Nephron progenitor cell (in vitro differentiated cells): ENCODE data around the gene MLLT3.

Source experiments
- DNase-seq: peaks from one replicate; pipeline ENCODE4 v3.0.0; 2021
- H3K27ac Mint-ChIP-seq: 2 replicates; pipeline ENCODE4 v1.8.0; 2021; ENCODE audit warnings: mild to moderate bottlenecking, moderate library complexity, mixed read lengths
- H3K27me3 Mint-ChIP-seq: 2 replicates; pipeline ENCODE4 v1.8.0; 2021; ENCODE audit warnings: mild to moderate bottlenecking, low read depth, mixed read lengths; ENCODE audit not compliant: poor library complexity
- H3K36me3 Mint-ChIP-seq: 2 replicates; pipeline ENCODE4 v1.8.0; 2021; ENCODE audit warnings: low read depth, mixed read lengths
- H3K4me1 Mint-ChIP-seq: 2 replicates; pipeline ENCODE4 v1.8.0; 2021; ENCODE audit warnings: mixed read lengths
- H3K4me3 Mint-ChIP-seq: 2 replicates; pipeline ENCODE4 v1.8.0; 2021; ENCODE audit warnings: mild to moderate bottlenecking, moderate library complexity, mixed read lengths
- H3K9me3 Mint-ChIP-seq: 2 replicates; pipeline ENCODE4 v1.8.0; 2021; ENCODE audit warnings: mild to moderate bottlenecking, moderate library complexity, mixed read lengths
- CTCF ChIP-seq: fragments of 200-600 bp; sonication (generic); IDR thresholded peaks from 2 replicates; pipeline ENCODE4 v1.5.0; 2021; ENCODE audit warnings: antibody characterized with exemption

The MLLT3 gene

GRCh38 chr9:20373263-20373662 lies 249.0 kb downstream of the MLLT3 start:
- H3K4me3 Mint-ChIP-seq, result no peak overlapping the region
- TF ChIP-seq CTCF, result no peak
- H3K4me1 Mint-ChIP-seq, result peaks cover 32% of the 10 kb centered on the region
- H3K27ac Mint-ChIP-seq, result no peak overlapping the region
- no peak for DNase-seq
- no peaks in the 10 kb centered on the region for H3K27me3 Mint-ChIP-seq
- peaks cover 82% of the 10 kb centered on the region for H3K36me3 Mint-ChIP-seq
- H3K9me3 Mint-ChIP-seq, result peaks cover 29% of the 10 kb centered on the region

- Mint-ChIP-seq H3K9me3 (peaks cover 40% of the 10 kb centered on the region), H3K4me1 (peaks cover 26% of the 10 kb centered on the region), H3K4me3 (no peak overlapping the region), H3K27me3 (no peaks in the 10 kb centered on the region), H3K27ac (no peak overlapping the region), H3K36me3 (peaks cover 87% of the 10 kb centered on the region)
- DNase-seq, result no peak
- TF ChIP-seq CTCF, result no peak
Observed at GRCh38 chr9:20369391-20369790, 252.9 kb downstream of the MLLT3 start.

DNA sequence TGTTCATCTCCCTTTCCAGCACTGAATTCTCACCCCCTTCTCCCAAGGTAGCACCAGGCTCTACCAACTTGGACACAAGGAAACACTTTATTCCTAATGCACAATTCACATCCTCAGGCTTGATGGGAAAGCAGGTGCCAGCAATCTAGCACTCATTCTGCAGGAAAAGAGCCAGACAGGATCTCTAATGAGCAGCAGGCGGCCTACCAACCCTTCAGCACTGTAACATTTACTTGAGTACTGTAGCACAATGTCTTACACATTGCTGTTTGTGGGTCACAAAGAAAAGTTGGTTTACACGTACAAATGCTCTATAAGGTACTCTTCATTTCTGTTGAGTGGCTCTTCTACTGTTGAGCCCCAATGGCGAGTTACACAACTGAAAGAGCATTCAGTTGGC lies 254.4 kb downstream of the MLLT3 start:
- Mint-ChIP-seq H3K4me3 (no peak overlapping the region), H3K4me1 (peaks cover 40% of the 10 kb centered on the region), H3K27me3 (no peaks in the 10 kb centered on the region), H3K9me3 (peaks cover 34% of the 10 kb centered on the region), H3K36me3 (peaks cover 79% of the 10 kb centered on the region), H3K27ac (peak overlapping the region; percentile 91)
- TF ChIP-seq CTCF, result no peak
- DNase-seq, result no peak

GRCh38 chr9:20364959-20365358 lies 257.3 kb downstream of the MLLT3 start:
- Mint-ChIP-seq H3K4me3 (no peak overlapping the region), H3K36me3 (peaks cover 79% of the 10 kb centered on the region), H3K9me3 (peaks cover 10% of the 10 kb centered on the region), H3K4me1 (peaks cover 62% of the 10 kb centered on the region), H3K27me3 (no peaks in the 10 kb centered on the region), H3K27ac (no peak overlapping the region)
- no peak for TF ChIP-seq CTCF
- no peak for DNase-seq

- DNase-seq, result no peak
- no peak overlapping the region for H3K4me3 Mint-ChIP-seq
- H3K9me3 Mint-ChIP-seq, result peaks cover 10% of the 10 kb centered on the region
- H3K27me3 Mint-ChIP-seq, result no peaks in the 10 kb centered on the region
- peak overlapping the region; percentile 45 for H3K27ac Mint-ChIP-seq
- H3K36me3 Mint-ChIP-seq, result peaks cover 76% of the 10 kb centered on the region
- no peak for TF ChIP-seq CTCF
- H3K4me1 Mint-ChIP-seq, result peaks cover 77% of the 10 kb centered on the region
Observed at GRCh38 chr9:20363233-20363632, 259.1 kb downstream of the MLLT3 start.

GRCh38 chr9:20361656-20362570 lies 260.4 kb downstream of the MLLT3 start:
- Mint-ChIP-seq H3K27me3 (no peaks in the 10 kb centered on the region), H3K36me3 (peaks cover 64% of the 10 kb centered on the region), H3K9me3 (peaks cover 3% of the 10 kb centered on the region), H3K4me1 (peaks cover 90% of the 10 kb centered on the region), H3K27ac (peak overlapping the region; percentile 44), H3K4me3 (no peak overlapping the region)
- TF ChIP-seq CTCF, result no peak
- no peak for DNase-seq
